Left forelimb (tissue), 1 donor: ENCODE measurements around the gene IL33.

Experiments used
- DNase-seq: peaks from one replicate; pipeline ENCODE4 v3.0.0-alpha.2; 2018; ENCODE audit warnings: low spot score

The IL33 gene

GRCh38 chr9:6216951-6217350 lies 1.3 kb downstream of the IL33 start:
- no peak for DNase-seq

GRCh38 chr9:6218099-6218502 lies 2.5 kb downstream of the IL33 start:
- no peak for DNase-seq

GRCh38 chr9:6219040-6219439 lies 3.4 kb downstream of the IL33 start:
- no peak for DNase-seq

DNA sequence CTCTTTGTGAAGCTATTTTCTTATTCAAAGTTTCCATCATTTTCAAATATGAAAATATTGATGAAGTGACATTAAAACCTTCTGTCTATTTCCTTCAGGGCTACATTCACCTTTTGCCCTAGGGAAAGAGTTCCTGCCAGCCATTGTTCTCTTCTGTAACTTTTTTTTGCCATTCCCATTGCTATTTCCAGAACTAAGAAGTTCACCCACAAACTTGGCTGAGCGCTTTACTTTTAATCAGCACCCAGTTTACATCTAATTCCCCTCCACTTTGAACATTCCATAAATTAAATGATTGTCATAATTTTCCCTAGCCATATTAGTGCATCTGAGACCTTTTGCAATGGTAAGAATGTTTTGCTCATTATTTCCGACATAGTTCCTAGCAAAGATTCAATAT lies 4.4 kb downstream of the IL33 start:
- no peak for DNase-seq

- DNase-seq = no peak
These were observed 9.0 kb downstream of the IL33 start for GRCh38 chr9:6224393-6225154.

DNA sequence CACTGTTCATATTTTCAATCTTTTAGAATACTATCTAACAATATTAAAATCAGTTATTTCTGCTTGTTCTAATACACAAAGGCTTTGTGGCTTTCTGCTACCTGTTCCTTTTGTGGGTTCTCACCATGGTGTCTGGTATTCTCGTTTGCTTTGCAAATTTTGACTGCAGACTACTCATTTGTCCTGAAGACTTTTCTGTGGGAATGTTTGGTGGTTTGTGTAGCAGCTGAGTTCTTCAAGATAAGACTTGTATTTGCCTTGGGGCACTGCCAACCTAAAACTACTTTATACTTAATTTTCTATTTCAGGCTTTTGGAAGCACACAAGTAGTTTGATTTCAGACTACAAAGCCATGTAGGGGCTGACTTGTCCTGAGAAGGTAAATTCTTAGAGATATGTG lies 11.1 kb downstream of the IL33 start:
- DNase-seq = no peak

GRCh38 chr9:6229186-6229585 lies 13.6 kb downstream of the IL33 start:
- DNase-seq = no peak

GRCh38 chr9:6229619-6230018 lies 14.0 kb downstream of the IL33 start:
- DNase-seq = no peak

- no peak for DNase-seq
These were observed 14.6 kb downstream of the IL33 start for GRCh38 chr9:6230037-6230780.

DNA sequence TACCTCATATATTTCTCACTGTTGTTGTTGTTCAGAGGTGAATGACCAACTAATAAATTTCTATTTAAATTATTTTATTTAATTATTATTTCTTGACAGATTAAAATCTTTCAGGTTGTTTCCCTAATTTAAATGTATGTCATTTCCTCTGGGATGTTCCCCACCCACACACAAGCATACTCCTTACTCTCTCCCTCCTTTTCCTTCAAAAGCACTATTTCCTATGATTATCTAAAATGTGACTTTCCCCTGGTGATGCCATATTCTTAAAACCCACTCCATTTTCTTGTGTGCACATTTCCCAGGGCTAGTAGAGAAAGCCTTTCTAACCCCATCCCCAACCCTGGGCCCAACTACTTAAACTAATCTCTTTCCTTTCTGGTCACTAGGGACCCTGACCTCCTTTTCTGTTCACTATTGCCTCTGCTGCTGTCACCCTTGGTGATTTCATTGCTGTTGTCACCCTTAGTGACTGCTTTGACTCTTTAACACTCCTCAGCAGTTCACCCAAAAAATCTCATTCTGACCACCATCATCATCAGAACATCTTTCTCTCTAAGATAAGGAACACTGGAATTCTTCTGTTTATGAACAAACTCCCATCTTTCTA lies 16.8 kb downstream of the IL33 start:
- no peak for DNase-seq

DNA sequence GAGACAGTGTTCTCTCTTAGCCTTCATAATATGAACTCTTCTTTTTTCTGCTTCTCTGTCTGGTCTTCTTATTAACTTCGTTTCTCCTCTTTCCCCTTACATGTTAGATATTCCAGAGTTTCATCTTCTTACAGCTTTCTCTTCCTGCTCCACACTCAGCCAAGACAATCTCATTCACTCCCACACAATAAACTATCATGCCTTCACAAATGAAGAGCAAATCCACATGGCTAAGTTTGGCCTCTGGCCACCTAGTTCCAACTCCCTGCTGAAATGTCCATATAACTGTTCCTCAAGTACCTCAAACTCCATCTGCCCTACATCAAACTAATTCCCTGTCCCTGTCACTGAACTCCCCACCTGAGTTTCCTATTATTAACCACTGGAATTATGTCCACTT lies 18.4 kb downstream of the IL33 start:
- DNase-seq = no peak

GRCh38 chr9:6237267-6237666 lies 21.7 kb downstream of the IL33 start:
- no peak for DNase-seq

DNA sequence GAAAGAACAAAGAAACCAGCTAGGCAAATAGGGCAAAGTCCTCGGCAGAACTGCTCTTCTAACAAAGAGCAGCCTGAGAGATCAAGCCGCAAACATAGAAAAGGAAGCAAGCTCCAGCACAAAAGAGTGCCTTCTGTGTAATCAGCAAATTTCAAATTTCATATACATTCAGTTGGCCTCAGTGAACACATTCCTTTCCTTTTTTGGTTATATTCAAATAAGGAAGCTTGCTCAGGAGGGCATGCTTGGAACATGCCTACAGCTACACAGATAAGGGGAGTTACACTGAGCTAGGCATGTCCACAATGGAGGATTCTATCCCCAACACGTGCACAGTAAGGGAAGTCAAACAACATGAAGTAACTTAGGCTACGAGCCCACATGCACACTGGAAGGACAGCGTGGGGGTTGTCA lies 23.4 kb downstream of the IL33 start:
- no peak for DNase-seq

DNA sequence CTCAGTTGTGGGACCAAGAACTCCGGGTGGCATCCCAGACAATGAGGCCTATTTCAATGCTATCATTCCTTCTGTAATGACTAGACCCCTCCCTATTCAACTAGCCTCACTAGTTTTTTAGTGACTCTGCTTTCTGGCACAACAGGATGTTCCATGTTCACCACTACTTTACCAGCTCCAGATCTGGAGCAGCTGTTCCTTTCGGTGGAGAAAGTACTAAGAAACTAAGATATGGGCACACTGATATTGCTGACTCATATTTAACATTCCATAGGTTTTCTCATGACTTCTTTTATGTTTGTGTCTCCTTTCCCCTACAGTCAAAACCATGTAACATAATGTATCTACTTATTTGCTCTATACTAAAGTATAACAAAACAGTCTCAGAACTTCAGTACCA lies 24.1 kb downstream of the IL33 start:
- no peak for DNase-seq

- DNase-seq = no peak
These were observed 28.1 kb downstream of the IL33 start for GRCh38 chr9:6243746-6244145.

- DNase-seq = no peak
These were observed 31.7 kb downstream of the IL33 start for GRCh38 chr9:6247266-6247665.

- no peak for DNase-seq
These were observed 53.3 kb downstream of the IL33 start for GRCh38 chr9:6268826-6269397.

DNA sequence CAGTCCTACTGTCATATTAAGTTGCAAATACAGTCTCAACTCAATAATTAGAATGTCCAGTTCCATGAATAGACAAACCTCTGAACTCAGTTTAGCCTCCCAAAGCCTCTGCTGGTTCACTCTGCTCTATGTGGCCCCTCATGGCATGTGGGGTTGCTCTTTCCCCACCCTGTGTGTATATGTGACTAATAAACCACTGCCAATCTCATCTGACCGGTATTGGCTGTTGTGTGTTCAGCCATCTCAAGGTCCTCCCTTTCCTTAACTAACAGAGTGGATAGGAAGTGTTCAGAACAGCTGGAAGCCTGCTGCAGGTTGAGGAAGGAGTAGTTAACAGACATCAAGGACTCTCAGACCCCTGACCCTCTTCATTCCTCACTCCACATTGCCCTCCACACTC lies 55.3 kb downstream of the IL33 start:
- no peak for DNase-seq

DNA sequence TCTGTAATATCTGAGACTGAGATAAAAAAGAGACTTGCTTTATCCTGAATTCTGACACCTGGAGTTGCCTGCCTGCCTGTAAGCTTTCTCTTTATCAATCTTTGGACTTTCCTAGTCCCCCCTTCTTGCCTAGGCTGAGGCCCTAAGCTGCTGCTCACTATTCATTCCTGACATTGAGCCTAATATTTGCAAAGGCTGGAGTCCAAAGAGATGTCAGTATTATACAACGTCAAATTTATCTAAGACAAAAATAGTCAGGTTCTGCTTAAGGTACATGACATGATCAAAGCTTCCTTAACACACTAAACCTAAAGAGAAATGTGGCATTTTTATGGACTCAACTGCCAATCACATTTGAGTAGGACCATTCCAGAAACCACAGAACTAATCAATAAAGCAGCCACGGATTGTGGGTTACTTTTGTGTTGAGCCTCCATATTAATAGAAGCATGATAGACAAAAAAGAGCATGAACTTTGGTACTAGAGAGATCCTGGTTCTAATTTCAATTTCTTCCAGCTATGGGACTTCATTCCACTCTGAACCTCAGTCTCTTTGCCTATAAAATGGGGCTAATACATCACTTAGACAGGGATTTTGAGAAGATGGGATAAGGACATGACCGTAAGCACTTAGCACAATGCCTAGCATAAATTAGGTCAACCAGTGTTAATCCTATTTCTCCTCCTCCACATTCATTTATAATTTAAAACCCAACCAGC lies 56.1 kb downstream of the IL33 start:
- no peak for DNase-seq

DNA sequence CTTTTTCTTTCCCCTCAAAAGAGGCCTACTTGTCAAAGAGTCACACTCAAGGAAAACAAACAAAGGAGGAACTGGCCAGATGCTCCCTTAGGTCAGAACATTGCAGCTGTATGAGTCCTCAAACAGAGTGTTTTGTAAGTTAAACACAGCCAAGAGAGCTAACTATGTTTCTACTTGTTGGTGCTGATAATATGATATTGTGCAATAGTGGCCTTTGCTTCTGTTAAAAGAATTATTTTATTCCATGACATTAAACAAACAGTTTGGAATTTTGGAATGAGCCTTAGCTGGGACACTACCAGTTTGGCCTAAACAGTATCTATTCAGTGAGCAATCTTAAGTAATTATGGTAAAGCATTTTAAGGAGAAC lies 56.6 kb downstream of the IL33 start:
- DNase-seq = no peak

GRCh38 chr9:6277417-6277816 lies 61.8 kb downstream of the IL33 start:
- DNase-seq = no peak

GRCh38 chr9:6301858-6302257 lies 86.3 kb downstream of the IL33 start:
- no peak for DNase-seq
